Measurements from ENCODE around the gene EFNA5.
"Not testable (repeated sequence)": the region's sequence is repeated elsewhere in the genome, so short reads cannot be mapped to it uniquely, and the experiment has no call there.

EFNA5 gene

DNA sequence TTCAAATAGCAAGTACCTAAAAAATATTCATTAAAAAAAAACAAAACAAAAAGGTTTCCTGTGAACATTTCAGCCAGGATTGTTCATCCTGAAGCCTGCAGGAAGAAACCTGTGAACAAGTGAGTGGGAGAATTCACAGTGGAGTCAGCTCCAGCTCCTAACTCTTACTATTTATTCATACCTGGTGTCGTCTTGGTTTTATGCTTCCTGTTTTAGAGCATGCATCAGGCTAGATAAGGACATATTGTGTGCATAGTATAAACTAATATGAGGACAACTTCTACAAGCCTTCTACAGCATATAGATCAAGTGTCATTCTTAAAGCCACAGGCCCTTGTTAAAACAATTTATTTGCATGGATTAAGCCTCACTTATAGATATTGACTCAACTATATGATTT lies 169.9 kb downstream of the EFNA5 start:
- TF ChIP-seq, protein P1, sequence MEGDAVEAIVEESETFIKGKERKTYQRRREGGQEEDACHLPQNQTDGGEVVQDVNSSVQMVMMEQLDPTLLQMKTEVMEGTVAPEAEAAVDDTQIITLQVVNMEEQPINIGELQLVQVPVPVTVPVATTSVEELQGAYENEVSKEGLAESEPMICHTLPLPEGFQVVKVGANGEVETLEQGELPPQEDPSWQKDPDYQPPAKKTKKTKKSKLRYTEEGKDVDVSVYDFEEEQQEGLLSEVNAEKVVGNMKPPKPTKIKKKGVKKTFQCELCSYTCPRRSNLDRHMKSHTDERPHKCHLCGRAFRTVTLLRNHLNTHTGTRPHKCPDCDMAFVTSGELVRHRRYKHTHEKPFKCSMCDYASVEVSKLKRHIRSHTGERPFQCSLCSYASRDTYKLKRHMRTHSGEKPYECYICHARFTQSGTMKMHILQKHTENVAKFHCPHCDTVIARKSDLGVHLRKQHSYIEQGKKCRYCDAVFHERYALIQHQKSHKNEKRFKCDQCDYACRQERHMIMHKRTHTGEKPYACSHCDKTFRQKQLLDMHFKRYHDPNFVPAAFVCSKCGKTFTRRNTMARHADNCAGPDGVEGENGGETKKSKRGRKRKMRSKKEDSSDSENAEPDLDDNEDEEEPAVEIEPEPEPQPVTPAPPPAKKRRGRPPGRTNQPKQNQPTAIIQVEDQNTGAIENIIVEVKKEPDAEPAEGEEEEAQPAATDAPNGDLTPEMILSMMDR (IDR thresholded peaks at IDR 0.05; ENCODE audit: low read depth, low read length, missing control alignments) = no peak
- no peak overlapping the region for H3K4me3 ChIP-seq (replicated peaks; ENCODE audit: low read depth, low read length)
- no peak for DNase-seq (ENCODE audit: extremely low read depth, low read depth)

DNA sequence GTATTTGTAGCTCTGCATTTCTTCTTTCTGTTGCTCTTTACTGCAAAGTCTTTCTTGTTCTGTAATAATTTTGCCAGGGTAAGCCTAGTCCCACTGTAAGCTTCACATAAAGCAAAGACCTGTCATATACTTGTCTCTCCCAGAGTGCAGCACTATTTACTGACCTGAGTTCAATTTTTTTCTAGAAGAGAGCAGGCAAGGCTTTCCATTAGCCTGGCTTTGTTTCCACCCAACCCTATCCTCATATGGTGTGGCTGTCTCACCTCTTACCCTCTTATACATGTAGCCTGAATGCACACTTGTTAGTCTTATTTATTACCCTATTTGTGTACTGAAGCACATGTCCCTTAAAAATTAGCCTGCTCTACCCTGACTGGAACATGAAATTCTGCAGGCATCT lies 170.4 kb downstream of the EFNA5 start:
- no peak for DNase-seq (ENCODE audit: extremely low read depth, low read depth)
- H3K4me3 ChIP-seq (replicated peaks; ENCODE audit: low read depth, low read length) = no peak overlapping the region
- TF ChIP-seq, protein P1 (IDR thresholded peaks at IDR 0.05; ENCODE audit: low read depth, low read length, missing control alignments) = no peak

DNA sequence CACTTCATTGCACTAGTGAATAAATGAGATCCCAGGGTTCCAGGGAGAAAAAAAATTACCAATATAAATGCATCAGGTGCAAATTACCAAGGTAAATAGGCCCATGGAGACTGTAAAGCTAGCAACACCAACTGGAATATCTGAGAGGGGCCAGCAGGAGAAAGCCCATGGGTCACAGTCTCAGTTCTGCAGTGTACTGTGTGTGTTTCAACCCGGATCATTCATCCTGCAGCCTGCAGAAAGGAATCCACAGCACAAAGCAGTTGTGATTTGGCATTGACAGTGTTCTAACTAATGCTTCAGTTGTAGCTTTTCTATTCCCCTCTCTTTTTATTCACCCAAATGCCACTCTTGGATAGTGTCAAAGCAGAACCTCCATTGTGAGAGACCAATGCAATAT lies 171.0 kb downstream of the EFNA5 start:
- no peak for DNase-seq (ENCODE audit: extremely low read depth, low read depth)
- TF ChIP-seq, protein P1 (IDR thresholded peaks at IDR 0.05; ENCODE audit: low read depth, low read length, missing control alignments) = no peak
- no peak overlapping the region for H3K4me3 ChIP-seq (replicated peaks; ENCODE audit: low read depth, low read length)

DNA sequence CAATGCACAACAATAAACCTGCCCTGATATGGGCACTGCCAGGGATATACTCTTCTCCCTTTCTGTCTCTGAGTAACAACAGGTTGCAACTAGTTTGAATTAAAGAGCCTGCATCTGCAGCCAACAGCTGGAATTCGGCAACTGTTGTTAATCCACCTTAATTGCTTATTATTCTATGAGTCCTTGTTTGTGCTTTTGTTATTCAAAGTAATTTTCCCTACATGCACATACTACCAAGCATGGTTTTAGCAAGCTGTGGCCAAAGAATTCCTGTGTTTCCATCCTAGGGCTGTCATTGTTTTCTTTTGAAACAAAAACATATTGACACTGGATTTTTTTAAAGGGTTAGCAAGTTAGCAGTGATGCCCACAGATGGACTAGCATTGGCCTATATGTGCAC lies 171.5 kb downstream of the EFNA5 start:
- H3K4me3 ChIP-seq (replicated peaks; ENCODE audit: low read depth, low read length) = no peak overlapping the region
- TF ChIP-seq, protein P1 (IDR thresholded peaks at IDR 0.05; ENCODE audit: low read depth, low read length, missing control alignments) = no peak
- DNase-seq (ENCODE audit: extremely low read depth, low read depth) = no peak

DNA sequence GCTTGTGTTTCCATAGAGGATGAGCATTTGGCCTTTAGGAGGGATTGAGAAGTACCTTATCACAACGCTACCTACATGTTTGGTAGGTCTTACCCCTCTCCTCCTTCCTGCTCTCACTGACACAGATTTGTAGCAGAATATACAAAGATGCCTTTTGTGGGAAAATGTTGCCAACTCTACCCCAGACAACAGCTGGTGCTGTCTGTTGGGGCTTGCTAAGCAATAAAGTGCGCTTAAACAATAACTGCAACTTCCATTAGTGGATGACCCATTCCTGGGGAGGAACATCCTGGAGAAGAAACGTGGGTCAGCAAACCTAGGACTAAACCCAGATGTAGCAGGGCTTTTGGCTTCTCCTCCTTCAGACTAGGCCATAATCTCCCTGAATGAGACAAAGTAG lies 174.3 kb downstream of the EFNA5 start:
- TF ChIP-seq, protein P1 (IDR thresholded peaks at IDR 0.05; ENCODE audit: low read depth, low read length, missing control alignments) = no peak
- H3K4me3 ChIP-seq (replicated peaks; ENCODE audit: low read depth, low read length) = no peak overlapping the region

DNA sequence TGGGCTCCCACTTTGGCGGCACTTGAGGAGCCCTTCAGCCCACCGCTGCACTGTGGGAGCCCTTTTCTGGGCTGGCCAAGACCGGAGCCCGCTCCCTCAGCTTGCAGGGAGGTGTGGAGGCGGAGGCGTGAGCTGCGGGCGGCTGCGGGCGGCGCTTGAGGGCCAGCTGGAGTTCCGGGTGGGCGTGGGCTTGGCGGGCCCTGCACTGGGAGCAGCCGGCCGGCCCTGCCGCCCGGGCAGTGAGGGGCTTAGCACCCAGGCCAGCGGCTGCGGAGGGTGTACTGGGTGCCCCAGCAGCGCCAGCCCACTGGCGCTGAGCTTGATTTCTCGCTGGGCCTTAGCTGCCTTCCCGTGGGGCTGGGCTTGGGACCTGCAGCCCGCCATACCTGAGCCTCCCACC lies 176.6 kb downstream of the EFNA5 start:
- DNase-seq (ENCODE audit: extremely low read depth, low read depth); H3K4me3 ChIP-seq (replicated peaks; ENCODE audit: low read depth, low read length): not testable (repeated sequence)

More for the DNA sequence above, 174.3 kb downstream of the EFNA5 start:
- no peak for DNase-seq (ENCODE audit: extremely low read depth, low read depth)

DNA sequence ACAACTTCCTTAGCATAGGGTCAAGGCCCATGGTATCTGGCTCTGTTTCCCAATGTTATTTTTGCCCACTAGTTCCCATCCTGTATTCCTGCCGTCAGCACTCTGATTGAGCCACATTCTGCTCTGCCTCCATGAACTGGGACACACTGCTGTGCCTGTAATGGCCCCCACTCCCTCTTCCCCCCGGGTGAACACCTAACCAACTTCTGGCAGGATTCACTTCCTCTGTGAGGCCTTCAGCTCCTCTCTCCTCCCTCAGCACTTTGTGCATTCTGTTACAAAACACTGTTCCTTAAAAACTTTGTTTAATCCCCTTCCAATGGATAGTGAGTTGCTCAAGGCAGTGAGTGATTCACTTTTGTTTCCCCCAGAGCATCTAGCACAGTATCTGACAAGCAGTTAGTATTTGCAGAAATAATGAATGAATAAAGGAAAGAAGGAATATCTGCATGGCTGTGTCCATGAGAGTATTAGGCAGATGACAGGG lies 183.6 kb downstream of the EFNA5 start:
- TF ChIP-seq, protein P1 (IDR thresholded peaks at IDR 0.05; ENCODE audit: low read depth, low read length, missing control alignments) = no peak
- H3K4me3 ChIP-seq (replicated peaks; ENCODE audit: low read depth, low read length) = no peak overlapping the region
- DNase-seq (ENCODE audit: extremely low read depth, low read depth) = no peak
